HG03060 (cell line): ENCODE data around the gene NUAK1.

ENCODE experiments used
- ATAC-seq: cut with Tn5 transposase; IDR thresholded peaks from one replicate; pipeline ENCODE4 v1.9.1; 2021; ENCODE audit warnings: low read depth, moderate number of reproducible peaks; ENCODE audit not compliant: unreplicated experiment

NUAK1 gene

DNA sequence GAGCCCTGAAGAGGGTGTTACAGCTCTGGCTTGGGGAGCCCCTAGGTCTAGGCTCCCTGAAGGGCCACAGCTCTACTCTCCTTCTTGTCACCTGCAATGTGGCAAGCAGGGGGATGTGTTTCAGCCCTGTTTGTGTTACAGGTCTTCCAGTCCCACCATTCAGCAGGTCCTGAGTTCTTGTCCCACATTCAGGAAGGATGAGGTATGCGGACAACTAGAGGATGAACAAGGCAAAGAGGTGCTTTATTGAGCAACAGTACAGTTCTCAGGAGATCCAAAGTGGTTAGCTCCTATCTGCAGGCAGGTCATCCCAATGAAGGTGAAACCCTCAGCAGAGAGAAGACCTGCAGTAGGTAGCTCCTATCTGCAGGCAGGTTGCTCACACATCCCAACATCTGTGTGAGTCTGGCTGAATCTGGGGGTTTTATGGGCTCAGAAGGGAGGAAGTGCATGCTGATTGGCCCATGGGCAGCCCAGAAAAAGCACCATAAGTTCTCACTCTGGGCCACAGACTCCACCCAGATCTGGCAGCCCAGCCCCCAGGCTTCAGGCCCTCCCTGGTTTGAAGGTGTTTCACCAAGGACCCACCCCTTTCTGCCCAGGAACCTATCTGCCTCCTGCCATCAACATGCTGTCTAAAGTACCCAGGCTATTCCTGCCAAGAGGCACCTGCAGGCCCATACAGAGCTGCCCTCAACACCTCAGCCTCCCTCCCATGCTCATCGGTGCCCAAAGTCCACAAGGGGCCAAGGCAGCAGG lies 98.9 kb downstream of the NUAK1 start:
- no peak for ATAC-seq

GRCh38 chr12:106039242-106039641 lies 99.5 kb downstream of the NUAK1 start:
- no peak for ATAC-seq

- no peak for ATAC-seq
Measured at GRCh38 chr12:106037524-106038298, 101.0 kb downstream of the NUAK1 start.

GRCh38 chr12:106035421-106035820 lies 103.3 kb downstream of the NUAK1 start:
- no peak for ATAC-seq

- no peak for ATAC-seq
Measured at GRCh38 chr12:106034316-106034715, 104.4 kb downstream of the NUAK1 start.

GRCh38 chr12:106033161-106033675 lies 105.5 kb downstream of the NUAK1 start:
- ATAC-seq = no peak

- ATAC-seq = no peak
Measured at GRCh38 chr12:106032623-106032925, 106.2 kb downstream of the NUAK1 start.

GRCh38 chr12:106031761-106032622 lies 106.8 kb downstream of the NUAK1 start:
- ATAC-seq = no peak

GRCh38 chr12:106030210-106031071 lies 108.3 kb downstream of the NUAK1 start:
- ATAC-seq = no peak

GRCh38 chr12:106029532-106029931 lies 109.2 kb downstream of the NUAK1 start:
- no peak for ATAC-seq

DNA sequence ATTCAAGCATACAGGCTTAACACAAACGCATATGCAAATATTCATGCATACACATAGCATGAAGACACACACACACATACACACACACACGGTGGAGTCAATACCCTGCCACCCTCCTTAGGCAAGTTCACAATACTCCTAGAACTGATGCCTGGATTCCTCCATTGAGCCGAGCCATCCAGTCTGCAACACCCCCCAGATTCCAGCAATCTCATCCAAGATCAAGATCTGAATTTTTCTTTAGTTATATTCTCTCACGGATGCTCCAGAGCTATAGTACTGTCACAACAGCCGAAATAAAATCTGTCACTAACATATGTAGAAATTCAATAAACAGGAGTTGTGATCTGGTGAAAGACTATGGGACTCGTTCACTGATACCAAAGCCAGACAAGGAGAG lies 110.8 kb downstream of the NUAK1 start:
- no peak for ATAC-seq

DNA sequence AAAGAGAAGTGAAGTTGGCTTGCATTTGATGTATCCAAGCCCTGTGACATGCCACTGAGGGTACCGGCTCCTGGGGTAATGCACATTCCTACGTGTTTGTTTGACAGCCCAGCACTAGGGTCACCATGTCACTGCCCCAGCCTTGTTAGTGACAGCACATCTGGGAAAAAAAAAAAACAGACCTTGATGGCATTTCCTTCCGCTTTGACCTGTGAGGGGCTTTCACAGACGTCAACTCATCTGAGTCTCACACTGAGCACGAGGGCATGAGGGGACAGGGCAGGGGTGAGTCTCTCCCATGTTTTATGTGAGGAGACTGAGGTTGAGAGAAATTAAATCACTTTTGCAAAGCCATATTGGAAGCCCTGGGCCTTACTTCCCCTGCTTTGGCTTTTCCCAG lies 111.5 kb downstream of the NUAK1 start:
- ATAC-seq = no peak

GRCh38 chr12:106025129-106025528 lies 113.6 kb downstream of the NUAK1 start:
- no peak for ATAC-seq

GRCh38 chr12:106023039-106023438 lies 115.7 kb downstream of the NUAK1 start:
- no peak for ATAC-seq

GRCh38 chr12:106022568-106023012 lies 116.2 kb downstream of the NUAK1 start:
- ATAC-seq = no peak

DNA sequence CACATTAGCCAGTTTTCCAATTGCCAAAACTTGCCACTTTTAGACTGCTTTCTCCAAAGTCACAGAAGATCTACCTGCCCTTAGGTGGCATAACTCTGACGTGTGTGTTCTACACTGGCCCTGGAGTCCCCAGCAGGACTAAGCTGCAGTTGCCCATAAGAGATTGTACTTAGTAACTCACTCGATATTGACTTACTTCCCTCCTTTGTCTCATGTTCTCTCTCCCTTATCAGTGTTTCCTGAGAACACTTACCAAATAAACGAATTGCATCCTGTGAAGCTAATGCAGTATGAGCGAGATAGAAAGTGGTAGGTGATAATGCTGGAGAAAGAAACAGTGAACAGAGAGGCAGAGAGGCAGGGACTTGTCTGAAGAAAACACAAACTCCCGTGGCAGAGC lies 117.2 kb downstream of the NUAK1 start:
- no peak for ATAC-seq

- ATAC-seq = no peak
Measured at GRCh38 chr12:106020736-106021135, 118.0 kb downstream of the NUAK1 start.

GRCh38 chr12:106019144-106019543 lies 119.6 kb downstream of the NUAK1 start:
- ATAC-seq = no peak

DNA sequence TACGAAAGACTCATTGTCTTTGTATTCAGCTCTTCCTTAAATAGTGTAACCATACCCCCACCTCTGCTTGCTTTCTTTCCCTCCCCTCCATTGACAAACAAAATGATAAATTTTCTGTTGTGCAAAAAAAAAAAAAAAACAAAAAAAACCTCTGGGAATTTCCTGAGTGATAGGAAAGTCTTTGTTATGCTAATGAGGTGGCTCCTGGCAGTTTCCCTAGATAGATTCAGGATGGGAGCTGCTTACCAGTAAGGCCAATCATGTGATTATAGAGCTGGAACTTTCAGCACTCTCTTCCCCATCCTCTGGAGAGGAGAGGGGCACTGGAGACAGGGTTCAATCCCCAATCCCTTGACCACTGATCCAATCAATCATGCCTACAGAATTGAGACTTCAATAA lies 120.5 kb downstream of the NUAK1 start:
- no peak for ATAC-seq
